Central memory CD8-positive, alpha-beta T cell (primary cell): ENCODE data around the gene EPS8L3.

Experiments used
- ATAC-seq: fragments of 150-1000 bp; cut with Tn5 transposase; replicated peaks from 2 replicates; pipeline ENCODE4 v1.10.0; 2022; ENCODE audit warnings: mild to moderate bottlenecking, moderate FRiP score, moderate number of reproducible peaks; ENCODE audit not compliant: poor library complexity, severe bottlenecking; ENCODE audit errors: extremely low read depth
- DNase-seq, 2 donors: peaks; one replicate each; pipeline ENCODE4 v3.0.0; 2021; ENCODE audit warnings: low spot score in 2 of 2
- H3K27ac Mint-ChIP-seq: one replicate; pipeline ENCODE4 v1.8.0; 2022; ENCODE audit warnings: low read depth, mild to moderate bottlenecking, moderate library complexity, mixed read lengths
- H3K27me3 Mint-ChIP-seq: one replicate; pipeline ENCODE4 v1.8.0; 2022; ENCODE audit warnings: mixed read lengths
- H3K36me3 Mint-ChIP-seq: one replicate; pipeline ENCODE4 v1.8.0; 2022; ENCODE audit warnings: mild to moderate bottlenecking, moderate library complexity, mixed read lengths; ENCODE audit not compliant: insufficient read depth
- H3K4me1 Mint-ChIP-seq: one replicate; pipeline ENCODE4 v1.8.0; 2022; ENCODE audit warnings: mixed read lengths
- H3K4me3 Mint-ChIP-seq: one replicate; pipeline ENCODE4 v1.8.0; 2022; ENCODE audit warnings: mild to moderate bottlenecking, moderate library complexity, mixed read lengths
- H3K9me3 Mint-ChIP-seq: one replicate; pipeline ENCODE4 v1.8.0; 2022; ENCODE audit warnings: mixed read lengths

EPS8L3 gene

DNA sequence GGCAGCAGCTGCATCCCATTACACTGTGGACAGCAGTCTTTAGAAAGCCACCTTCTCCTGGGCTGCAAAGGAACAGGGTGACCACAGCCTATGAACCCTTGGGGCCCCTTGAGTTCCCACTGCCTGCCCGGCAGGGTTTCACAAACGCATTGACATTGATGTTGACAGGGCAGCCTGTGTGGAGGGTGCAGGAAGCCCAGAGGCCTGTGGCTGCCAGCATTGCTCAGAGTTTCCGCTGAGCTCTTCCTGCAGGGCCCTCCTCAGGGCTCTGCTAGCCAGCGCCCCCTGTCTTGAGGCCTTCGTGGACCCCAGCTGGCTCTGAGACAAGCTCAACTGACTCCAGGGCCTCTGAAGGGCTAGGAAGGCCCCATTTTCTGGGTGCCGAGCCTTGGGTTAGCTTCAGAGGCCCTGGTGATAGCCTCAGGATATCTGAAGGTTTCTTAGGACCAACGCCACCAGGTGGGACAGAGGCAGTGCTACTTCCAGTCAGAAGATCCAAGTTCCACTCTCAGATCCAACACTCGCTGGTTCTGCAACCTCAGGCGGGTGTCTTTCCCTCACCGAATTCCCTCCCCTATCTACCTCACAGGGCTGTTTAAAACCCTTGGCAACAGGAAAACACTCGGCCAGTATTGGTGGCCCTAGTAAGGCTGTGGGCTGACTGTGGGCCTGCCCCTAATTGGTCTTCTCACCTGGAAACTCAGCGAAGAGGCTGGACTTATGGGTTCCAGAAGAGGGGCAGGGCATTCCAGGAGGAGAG is 27.2 kb upstream of the EPS8L3 start:
- DNase-seq, result peak; percentile 58 to 61
- peak overlapping the region; percentile 20 for H3K4me3 Mint-ChIP-seq
- H3K4me1 Mint-ChIP-seq, result peaks cover 42% of the 10 kb centered on the region
- no peaks in the 10 kb centered on the region for H3K27me3 Mint-ChIP-seq
- H3K36me3 Mint-ChIP-seq, result peaks cover 5% of the 10 kb centered on the region
- ATAC-seq, result peak; percentile 87
- peak overlapping the region; percentile 59 for H3K27ac Mint-ChIP-seq
- no peaks in the 10 kb centered on the region for H3K9me3 Mint-ChIP-seq

DNA sequence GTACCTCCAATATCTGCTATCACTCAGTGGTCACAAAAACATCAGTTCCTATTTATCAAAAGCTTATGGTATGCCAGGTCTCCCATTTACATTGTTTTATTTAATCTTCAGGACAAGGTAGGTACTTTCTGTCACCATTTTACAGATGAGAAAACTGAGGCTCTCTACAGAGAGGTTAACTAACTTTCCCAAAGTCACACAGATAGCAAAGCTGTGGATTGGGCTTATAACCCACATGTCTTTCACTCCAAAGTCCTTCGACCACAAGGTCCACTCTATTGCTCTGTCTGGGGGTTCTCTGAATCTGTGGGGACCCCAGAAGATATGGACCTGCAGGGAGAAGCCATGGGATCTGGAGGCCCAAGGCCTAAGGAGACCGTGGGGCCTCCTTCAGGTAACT is 26.6 kb upstream of the EPS8L3 start:
- Mint-ChIP-seq H3K36me3 (peaks cover 5% of the 10 kb centered on the region), H3K27ac (peak overlapping the region; percentile 59), H3K4me1 (peaks cover 38% of the 10 kb centered on the region), H3K27me3 (no peaks in the 10 kb centered on the region), H3K9me3 (no peaks in the 10 kb centered on the region), H3K4me3 (no peak overlapping the region)
- DNase-seq (no peak), ATAC-seq (no peak)

DNA sequence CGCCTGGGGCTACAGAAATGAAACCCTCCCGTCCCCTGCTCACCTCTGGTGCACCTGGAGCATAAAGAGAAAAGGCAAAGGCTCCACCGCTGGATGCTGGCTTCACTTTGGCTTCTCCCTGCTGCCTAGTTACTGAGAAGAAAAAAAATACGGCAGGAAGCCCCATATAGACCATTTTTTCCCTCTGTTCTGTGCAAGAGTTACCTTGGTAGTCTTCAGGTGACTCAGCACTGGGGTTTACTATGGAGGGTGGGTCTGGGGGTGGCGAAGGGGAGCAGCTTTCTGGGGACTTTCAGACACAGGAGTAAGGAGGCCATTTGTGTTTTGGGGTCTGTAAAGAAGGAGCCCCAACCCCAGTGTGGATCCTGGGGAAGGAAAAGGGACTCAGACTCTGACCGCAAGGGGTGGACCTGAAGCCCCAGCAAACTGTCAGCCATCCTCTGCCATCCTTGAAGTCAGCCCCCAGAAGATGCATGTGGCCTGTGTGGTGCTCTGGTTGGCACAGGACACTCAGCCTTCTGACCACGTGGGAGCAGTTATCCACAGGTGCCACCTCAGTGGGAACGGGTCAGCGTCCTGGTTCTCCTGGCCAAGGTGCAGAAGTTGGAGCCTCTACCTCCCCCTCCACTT is 25.9 kb upstream of the EPS8L3 start:
- H3K27me3 Mint-ChIP-seq, result no peaks in the 10 kb centered on the region
- H3K27ac Mint-ChIP-seq, result peak overlapping the region; percentile 59
- no peaks in the 10 kb centered on the region for H3K9me3 Mint-ChIP-seq
- DNase-seq (no peak), ATAC-seq (no peak)
- H3K4me3 Mint-ChIP-seq, result no peak overlapping the region
- peaks cover 34% of the 10 kb centered on the region for H3K4me1 Mint-ChIP-seq
- H3K36me3 Mint-ChIP-seq, result peaks cover 5% of the 10 kb centered on the region

DNA sequence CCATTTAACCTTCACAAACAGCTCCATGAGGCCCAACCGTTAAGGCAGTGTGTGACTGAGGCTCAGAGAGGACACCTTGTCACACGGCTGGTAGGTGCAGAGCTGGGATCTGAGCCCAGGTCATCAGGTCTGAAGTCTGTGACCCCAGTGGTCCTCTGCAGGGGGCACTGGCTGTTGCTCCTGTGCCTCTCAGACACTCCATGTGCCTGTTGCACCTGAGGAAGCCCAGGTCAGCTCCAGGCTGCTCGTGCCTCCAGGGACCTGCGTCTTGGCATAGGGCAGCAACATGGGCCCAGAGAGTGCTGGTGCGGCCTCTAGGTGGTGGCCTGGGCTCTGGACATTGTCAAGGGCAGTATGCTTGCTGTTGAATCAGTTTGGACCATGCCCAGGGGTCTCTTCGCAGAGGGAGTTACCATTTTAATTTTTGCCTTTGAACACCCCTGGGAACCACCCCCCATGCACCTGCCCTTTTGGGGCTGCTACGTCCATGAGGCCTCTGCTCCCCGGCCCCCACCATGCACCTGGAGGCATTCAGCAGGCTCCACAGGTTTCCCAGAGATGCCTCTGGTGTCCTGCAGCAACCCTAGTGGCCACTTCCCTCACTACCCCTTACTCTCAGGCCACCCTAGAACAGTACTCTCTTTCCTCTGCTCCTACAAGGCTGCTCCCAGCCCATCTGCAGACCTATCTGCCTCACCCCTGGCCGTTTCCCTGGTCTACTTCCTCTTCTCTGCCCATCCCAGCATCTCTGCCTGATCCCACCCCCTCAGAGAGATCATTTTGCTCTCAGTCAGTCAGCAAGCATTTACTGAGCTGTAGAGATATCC is 25.2 kb upstream of the EPS8L3 start:
- DNase-seq, result no peak
- ATAC-seq, result no peak
- H3K36me3 Mint-ChIP-seq, result peaks cover 5% of the 10 kb centered on the region
- H3K4me1 Mint-ChIP-seq, result peaks cover 27% of the 10 kb centered on the region
- no peaks in the 10 kb centered on the region for H3K27me3 Mint-ChIP-seq
- no peak overlapping the region for H3K27ac Mint-ChIP-seq
- no peaks in the 10 kb centered on the region for H3K9me3 Mint-ChIP-seq
- no peak overlapping the region for H3K4me3 Mint-ChIP-seq

DNA sequence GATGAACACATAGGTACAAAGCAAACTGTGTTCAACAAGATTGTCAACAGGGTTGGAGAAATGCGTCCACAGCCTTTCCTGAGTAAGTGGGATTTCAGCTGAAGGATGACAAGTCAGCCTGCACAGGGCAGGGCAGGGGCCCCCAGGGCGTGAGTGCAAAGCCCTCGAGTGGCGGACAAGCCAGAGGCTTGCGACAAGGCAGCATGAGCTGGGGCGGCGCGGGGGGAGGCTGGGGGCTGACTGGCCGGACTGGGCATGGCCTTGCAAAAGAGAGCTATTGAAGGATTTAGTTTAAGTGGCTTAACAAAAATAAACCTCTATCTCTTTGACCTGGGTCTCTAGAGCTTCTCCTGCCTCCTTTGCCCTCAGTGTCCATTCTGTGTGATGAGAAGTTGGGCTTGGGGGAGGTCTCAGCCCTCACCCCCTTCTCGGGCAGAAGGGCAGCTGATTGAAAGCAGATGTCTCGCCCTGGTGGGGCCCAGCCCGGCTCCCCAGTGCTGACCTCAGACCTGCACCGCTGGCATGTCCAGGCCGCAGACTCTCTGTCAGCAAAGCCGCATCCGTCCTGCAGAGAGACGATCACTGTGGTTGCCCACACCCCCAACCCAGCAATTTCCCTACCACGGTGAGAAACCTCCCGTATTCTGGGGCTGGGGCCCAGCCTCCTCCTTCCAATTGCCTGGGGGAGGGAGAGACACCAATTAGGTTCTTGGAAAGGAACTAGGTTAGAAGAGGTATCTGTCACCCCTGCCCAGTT is 24.3 kb upstream of the EPS8L3 start:
- Mint-ChIP-seq H3K27me3 (no peaks in the 10 kb centered on the region), H3K27ac (no peak overlapping the region), H3K36me3 (peaks cover 3% of the 10 kb centered on the region), H3K4me3 (peak overlapping the region; percentile 9), H3K4me1 (peaks cover 18% of the 10 kb centered on the region), H3K9me3 (no peaks in the 10 kb centered on the region)
- ATAC-seq (no peak), DNase-seq (no peak)

DNA sequence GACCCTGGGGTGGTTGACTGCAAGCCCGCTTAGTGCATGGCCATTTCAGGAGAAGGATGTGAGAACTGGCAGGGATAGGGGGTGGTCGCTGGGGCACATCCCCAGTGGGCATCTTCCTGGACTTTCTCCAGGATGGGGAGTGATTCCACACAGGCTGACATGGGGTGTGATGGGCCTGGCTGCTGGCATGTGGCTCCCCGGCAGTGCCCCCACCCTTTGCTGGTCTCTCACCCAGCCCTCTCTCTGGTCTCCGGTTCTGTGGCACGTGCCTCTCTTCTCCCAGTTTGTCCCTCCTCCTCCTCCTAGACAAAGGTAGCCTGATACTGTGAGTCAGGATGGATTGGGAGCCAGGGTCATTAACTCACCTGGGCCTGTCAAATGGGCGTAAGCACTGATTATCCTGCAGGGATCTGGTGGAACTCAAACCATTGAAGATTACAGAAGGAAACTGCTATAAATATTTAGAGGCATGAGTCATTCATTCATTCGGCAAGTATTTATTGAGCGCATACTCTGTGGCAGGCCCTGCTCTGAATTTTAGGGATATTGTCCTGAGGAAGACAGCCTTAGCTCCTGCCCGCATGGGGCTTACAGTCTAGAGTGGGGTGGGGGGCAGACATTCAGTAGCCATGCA is 23.6 kb upstream of the EPS8L3 start:
- Mint-ChIP-seq H3K9me3 (no peaks in the 10 kb centered on the region), H3K4me3 (peak overlapping the region; percentile 9), H3K36me3 (peaks cover 3% of the 10 kb centered on the region), H3K27ac (no peak overlapping the region), H3K4me1 (peaks cover 18% of the 10 kb centered on the region), H3K27me3 (no peaks in the 10 kb centered on the region)
- DNase-seq, result no peak
- no peak for ATAC-seq

DNA sequence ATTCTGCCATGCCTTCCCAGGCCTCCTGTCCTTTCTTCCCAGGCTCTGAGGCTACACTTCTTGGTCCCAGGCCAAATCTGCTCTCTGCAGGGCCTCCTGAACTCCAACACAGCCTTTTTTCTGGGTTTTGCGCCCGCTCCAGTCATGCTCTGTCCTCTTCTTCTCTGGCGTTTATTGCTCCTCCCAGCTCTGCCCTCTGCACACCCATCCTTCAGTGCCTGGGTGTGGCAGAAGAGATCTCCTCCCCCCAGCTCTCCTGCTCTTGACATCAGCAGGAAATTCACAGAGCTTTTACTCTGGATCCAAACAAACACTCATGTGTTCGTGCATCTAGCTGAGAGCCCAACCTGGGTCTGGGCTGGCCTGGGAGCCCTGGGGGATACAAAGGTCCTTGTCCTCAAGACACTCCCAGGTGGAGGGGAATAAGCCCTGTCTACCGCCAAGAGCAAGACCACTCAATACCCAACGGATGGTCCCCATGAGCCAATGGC is 22.9 kb upstream of the EPS8L3 start:
- Mint-ChIP-seq H3K36me3 (peaks cover 3% of the 10 kb centered on the region), H3K9me3 (no peaks in the 10 kb centered on the region), H3K4me1 (peaks cover 16% of the 10 kb centered on the region), H3K27me3 (no peaks in the 10 kb centered on the region), H3K27ac (no peak overlapping the region), H3K4me3 (no peak overlapping the region)
- DNase-seq, result no peak
- ATAC-seq, result no peak

DNA sequence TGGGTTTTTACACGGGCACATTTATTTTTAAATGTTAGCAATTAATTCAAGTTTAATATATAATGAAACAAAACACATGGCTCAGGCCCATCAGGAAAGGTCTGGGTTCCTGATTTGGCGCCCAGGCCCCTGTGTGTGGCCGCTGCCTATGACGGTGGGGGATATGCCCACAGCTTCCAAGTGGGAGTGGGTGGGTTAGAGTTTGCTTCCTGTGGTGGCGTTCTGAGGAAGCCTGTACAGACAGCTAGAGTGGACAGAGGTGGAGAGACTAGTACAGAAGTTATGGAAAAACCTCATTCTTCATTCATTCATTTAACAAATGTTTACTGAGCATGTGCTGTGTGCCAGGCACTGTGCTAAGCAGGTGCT is 22.4 kb upstream of the EPS8L3 start:
- DNase-seq (no peak), ATAC-seq (no peak)
- peaks cover 12% of the 10 kb centered on the region for H3K4me1 Mint-ChIP-seq
- H3K27ac Mint-ChIP-seq, result no peak overlapping the region
- H3K4me3 Mint-ChIP-seq, result no peak overlapping the region
- no peaks in the 10 kb centered on the region for H3K27me3 Mint-ChIP-seq
- H3K36me3 Mint-ChIP-seq, result peaks cover 3% of the 10 kb centered on the region
- no peaks in the 10 kb centered on the region for H3K9me3 Mint-ChIP-seq

DNA sequence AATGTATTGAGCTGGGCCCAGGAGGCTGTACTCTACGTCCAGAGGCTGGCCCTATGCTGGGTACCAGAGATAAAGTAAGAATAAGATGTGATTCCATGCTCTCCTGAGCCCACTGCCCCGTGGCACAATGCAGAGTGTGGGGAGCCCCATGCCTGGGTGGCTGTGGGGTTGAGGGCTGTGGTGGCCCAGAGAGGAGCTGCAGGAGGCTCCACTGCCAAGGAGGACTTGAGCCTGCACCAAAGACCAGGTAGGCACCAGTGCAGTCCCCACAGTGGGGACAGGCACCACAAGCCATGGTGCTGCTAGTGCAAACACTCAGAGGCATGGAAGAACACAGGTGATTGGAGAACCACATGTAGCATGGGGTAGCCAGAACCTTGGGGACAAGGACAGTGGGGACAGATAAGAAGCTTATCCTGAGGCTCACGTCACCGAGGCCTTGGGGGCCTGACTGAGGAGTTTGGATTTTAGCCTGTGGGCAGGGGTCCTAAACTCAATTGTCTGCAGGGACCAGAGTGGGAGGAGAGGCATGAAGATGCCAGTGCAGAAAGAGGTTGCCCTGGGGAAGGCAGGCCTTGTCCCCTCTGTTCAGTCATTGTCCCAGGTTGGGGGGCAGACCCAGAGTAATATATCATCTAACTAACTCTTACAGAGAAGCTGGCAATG is 21.9 kb upstream of the EPS8L3 start:
- Mint-ChIP-seq H3K4me3 (no peak overlapping the region), H3K36me3 (peaks cover 3% of the 10 kb centered on the region), H3K9me3 (no peaks in the 10 kb centered on the region), H3K27ac (no peak overlapping the region), H3K27me3 (no peaks in the 10 kb centered on the region), H3K4me1 (peaks cover 7% of the 10 kb centered on the region)
- ATAC-seq (no peak), DNase-seq (no peak)

DNA sequence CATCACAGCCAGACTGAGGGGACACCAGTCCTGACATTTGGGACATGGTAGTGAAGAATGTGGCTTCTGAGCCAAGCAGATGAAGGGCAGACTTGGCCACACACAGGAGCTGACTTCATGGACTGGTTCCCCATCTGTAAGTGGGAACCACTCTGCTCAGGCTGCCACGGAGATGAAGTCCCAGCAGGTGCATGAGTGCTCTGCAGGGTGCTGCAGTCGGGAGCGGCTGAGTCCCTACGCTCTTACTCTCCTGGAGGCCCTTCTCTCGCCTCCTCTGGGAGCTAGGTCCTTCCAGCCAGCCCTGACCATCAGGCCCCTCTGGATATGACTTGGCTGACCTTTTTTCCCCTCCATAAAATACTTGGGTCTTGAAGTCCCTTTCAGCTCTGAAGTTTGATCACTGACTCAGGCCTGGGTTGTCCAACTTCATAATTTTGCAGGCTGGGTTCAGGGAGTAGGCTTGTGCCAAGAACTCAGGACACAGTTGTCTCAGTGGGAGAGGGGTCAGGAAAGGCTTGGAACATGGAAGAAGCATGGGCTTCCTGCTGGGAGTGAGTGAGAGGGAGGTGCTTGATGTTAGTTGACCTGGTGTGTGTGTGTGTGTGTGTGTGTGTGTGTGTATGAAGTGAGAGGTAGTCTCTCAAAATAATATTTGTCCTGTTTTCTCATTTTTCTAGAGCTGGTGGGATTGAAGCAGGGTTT is 21.0 kb upstream of the EPS8L3 start:
- DNase-seq (no peak), ATAC-seq (no peak)
- peaks cover 7% of the 10 kb centered on the region for H3K4me1 Mint-ChIP-seq
- H3K27ac Mint-ChIP-seq, result no peak overlapping the region
- no peaks in the 10 kb centered on the region for H3K9me3 Mint-ChIP-seq
- H3K27me3 Mint-ChIP-seq, result no peaks in the 10 kb centered on the region
- H3K36me3 Mint-ChIP-seq, result peaks cover 3% of the 10 kb centered on the region
- H3K4me3 Mint-ChIP-seq, result no peak overlapping the region

DNA sequence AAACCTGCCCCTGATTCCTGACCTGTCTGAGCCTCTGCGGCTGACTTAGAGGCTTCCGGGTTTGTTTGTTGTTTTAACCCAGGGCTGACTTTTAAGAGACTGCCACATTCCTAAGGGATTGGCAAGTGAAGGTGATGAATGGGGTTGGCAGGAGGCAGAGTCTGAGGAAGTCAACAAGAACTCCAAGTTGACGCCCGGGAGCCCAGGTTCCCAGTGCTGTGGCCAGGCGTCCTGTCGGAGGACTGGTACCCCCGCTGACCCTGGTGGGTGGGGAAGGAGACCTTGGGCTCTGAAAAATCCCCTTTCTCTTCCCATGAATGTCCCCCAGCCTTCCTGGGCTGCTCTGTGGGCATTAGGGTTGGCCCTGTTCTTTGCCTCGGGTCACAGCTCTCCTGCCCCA is 19.7 kb upstream of the EPS8L3 start:
- Mint-ChIP-seq H3K27ac (no peak overlapping the region), H3K27me3 (no peaks in the 10 kb centered on the region), H3K9me3 (no peaks in the 10 kb centered on the region), H3K4me3 (no peak overlapping the region), H3K36me3 (peaks cover 1% of the 10 kb centered on the region), H3K4me1 (no peaks in the 10 kb centered on the region)
- ATAC-seq, result no peak
- no peak for DNase-seq
